Epithelial cell of prostate (primary cell): ENCODE data around the gene WIZ.

Experiments used
- DNase-seq: peaks from one replicate; pipeline ENCODE4 v3.0.0-alpha.2; 2011; ENCODE audit warnings: low read depth, low spot score
- H3K27ac ChIP-seq: fragments of 450-650 bp; 2 replicates; pipeline ENCODE4 v1.5.1; 2017; ENCODE audit warnings: mild to moderate bottlenecking

WIZ gene

DNA sequence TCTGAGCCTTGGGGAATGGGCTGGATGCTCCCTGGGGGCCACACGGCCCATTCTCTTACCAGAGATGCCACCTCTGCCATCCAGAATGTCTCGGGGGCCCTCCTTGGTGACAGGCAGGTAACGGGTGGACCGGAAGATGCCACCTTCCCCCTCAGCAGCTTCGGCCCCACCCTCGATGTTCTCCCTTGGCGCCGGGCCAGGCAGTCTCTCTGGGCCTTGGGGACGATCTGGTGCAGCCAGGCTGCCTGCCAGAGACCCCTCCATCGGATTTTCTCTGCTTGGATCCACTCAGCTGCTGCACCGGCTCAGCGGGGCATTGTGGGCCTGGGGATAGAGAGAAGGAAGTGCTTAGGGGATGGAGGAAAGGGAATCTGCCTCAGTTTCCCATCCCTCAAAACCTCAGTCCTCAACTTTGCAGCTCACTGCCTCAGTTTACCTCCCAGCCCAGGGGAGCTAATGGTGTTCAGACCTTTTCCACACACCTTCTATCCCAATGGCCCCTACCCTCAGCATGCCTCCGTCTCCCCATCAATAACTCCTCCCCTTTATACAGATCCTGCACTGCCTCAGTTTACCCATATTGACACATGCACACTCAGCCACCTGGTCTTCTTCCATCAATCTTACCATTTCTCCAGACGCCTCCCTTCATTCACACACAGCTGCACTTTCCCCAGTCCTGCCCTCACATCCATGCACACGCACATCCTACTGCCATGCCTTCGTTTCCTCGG lies 1.5 kb downstream of the WIZ start:
- DNase-seq = no peak

DNA sequence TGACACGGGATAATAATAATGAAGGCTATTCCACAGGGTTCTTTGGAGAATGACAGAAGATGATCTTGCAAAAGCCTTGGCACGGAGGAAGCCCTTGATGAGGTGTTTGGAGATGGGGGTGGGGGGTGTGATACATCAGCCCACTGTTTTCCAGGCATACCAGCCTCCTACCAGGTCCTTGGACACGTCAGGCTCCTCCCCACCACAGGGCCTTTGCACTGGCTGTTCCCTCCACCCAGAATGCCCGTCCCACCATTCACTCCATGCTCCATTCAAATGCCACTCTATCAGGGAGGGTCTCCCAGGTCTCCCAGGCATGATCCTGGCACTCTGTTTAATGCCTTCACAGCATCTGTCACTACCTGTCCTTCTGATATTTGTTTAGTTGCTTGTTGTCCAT lies 2.7 kb downstream of the WIZ start:
- no peak for DNase-seq
- H3K27ac ChIP-seq = no peak overlapping the region

More for the DNA sequence above, 1.5 kb downstream of the WIZ start:
- no peak overlapping the region for H3K27ac ChIP-seq

DNA sequence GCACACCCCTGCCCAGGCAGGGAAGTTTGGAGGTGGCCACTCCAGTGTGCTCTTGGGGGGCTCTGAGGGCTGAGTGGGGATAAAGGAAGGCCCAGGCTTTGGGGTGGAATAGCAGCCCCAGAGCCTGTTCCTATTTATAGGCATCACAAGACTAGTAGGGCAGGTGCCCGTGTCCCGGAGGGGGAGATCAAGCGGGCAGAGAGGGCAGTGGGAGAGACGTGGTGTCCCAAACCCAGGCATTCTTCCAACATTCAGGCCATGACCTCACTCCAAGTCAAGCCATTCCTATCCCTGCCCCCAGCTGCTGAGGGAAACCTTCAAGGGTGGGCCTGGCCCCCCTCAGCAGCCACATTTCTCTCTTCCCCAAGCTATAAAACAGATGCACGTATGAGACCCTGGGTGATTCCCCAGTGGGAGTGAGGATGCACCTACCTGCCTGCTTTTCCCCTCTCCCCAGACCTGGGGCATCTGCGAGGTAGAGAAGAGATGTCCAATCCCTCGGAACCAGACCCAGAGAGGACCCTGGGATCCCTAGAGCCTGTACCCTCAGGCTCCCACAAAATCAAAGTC lies 3.9 kb downstream of the WIZ start:
- no peak overlapping the region for H3K27ac ChIP-seq
- DNase-seq = no peak

DNA sequence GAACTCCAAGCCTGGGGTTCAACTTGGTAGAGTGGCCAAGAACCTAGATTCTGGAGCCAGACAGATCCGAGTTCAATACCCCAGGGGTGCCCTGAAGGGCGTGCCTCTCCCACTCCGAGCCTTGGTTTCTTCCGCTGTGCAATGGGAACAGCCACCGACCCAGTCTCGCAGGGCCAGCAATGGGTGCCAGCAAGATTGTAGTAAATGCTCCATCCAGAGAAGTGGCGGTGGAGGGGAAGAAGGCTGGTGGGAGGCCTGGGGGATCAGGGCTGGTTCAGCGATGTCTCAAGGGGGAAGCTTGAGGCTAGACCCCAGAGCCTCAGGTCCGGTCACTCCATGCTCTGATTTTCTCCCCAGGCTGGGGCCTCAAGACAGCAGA lies 4.5 kb downstream of the WIZ start:
- no peak for DNase-seq
- no peak overlapping the region for H3K27ac ChIP-seq

DNA sequence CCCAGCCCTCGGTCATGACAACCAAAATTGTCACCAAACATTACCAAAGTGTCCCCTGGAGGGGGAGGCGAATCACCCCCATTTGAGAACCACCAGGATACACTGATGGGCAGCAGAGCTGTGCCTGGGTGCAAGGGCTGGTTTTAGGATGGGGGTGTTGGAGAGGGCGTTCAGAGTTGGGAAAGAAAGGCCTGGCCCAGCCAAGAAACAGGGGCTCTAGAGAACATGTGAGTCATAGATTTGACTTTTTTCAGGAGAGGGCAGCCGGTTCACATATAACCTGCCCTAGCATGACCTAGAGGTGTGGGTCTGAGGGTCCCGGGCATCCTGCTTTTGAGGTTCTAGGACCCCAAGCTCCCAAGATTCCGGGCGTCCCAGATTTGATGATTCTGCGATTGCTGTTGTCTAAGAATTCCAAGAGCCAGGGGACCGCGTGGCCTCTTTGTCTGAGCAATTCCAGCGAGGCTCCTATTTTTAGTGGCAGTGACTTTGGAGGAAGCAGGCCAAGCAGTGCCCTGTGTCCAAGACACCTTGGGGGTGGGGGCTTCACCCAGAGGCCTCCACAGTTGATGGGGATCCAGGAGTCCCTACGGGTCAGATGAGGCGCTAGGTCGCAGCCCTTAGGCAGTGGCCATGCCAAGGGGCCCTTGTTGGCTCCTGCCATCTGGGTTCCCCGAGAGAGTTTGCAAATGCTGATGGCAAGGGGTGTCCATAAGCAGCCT lies 5.1 kb downstream of the WIZ start:
- H3K27ac ChIP-seq = no peak overlapping the region
- no peak for DNase-seq

DNA sequence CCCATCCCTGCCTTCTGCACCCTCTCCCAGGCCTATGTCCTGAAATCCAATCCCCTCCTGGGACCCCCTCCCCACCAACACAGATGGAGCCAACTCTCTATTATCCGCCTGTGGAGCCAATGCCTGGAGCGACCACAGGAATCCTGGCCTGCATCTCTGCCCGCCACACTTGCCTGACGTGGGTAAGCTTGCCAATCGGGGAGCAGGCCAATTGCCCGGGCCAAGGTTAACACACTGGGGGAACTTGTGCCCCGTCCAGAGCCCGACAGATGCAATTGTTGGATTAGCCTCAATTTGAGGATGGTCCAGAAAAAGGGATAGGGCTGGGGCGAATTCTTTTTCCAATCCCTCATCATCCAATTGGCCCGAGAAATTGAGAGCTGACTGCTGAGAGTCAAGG lies 5.9 kb downstream of the WIZ start:
- DNase-seq = no peak
- no peak overlapping the region for H3K27ac ChIP-seq

DNA sequence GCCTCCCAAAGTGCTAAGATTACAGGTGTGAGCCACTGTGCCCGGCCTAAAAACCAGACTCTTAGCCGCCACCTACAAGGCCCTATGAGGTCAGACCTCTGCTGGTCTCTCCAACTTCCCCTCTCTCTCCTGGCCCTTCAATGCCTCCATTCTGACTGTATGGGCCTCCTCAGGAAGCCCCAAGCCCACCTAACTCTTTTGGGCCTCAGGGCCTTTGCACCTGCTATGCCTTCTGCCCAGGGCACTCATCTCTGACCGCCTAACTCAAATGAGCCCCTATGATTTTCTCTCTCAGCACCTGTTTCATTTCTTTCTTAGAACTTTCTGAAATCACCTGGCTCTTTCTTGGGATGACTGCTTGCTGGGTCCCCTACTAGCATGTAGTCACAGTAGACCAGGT lies 6.4 kb downstream of the WIZ start:
- no peak overlapping the region for H3K27ac ChIP-seq
- no peak for DNase-seq

DNA sequence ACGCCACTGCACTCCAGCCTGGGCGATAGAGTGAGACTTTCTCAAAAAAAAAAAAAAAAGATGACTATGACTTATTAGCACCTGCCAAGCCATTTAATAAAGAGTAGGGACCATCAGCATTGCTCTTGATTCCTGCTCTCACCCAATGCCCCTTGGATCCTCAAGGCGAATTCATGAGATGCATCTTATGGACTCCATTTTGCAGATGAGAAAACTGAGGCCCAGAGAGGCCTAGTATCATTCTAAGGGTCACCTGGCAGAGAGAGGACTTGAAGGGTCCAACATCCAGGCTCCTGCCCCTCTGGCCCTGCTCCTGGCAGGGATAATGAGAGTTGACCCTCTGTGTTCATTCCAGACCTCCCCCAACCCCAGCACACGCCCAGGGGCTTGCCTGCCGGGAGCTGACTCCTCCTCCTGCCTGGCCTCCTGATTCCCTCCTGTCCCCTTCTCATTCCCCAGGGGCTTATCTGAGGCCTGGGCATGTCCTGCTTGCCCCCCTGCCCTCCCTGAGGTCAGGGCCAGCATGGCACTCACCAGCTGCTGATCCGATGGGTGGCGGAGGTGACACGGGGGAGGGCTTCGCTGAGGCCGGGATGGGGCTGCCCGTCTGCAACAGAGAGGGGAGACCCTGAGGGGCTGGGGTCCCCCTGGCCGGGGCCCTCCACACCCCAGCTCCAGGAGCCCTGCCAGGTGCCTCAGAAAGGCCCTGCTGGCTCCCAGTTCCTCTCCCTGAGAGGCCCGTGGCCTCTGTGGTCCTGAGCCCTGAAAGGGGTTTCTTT lies 7.4 kb downstream of the WIZ start:
- H3K27ac ChIP-seq = no peak overlapping the region
- DNase-seq = no peak

DNA sequence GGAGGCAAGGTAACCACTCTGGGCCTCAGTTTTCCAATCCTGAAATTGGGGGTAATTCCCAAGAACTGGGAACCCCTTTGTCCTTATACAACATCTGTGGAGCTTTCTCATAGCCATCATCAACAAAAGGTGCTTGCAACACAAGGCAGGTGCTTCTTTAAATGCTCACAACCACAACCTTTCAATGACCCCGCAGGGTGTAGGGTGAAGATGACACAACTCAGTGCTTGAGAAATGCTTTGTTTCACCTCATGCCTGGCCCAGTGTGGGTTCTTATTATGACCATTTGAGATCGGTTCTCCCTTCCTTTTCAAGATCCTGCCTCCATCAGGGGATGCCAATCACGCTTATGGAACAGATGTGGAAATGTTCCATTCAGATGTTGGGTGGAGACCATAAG lies 8.4 kb downstream of the WIZ start:
- no peak for DNase-seq
- no peak overlapping the region for H3K27ac ChIP-seq

DNA sequence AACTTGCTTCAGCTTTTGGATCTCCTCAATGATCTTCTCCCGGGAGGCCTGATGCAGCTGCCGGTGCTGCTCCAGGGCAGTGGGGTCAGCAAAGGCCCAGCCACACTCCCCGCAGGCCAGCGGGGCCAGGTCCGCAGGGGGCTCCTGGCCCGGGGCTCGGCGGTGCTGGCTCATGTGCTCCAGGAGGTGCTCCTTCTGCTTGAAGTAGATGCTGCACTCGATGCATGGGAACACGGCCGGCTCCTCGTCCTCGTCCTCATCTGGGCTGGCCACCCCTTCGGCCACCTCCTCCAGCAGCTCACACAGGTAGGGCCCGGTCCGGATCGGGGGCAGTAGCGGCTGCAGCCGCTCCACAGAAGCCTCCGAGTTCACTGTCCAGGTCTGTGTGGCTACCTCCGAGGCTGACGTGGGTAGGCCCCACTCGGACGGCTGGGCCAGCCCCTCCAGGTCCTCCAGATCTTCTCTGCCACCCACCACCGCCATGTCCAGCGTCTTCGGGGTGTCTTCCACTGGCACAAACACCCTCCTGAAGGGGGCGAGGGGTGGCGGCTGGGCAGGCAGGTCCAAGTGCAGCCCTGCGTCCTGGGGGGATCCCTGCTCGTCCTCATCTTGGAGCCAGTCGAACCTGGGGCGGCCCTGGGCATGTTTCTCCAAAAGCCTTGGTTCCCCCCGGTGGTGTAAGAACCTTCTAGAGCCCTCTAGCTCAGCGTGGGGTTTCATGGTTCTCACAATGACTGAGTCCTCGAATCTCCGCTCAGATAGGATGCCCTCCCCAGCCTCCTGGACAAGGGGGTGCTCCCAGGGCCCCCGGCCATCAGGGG lies 9.7 kb downstream of the WIZ start:
- DNase-seq = no peak
- H3K27ac ChIP-seq = no peak overlapping the region

DNA sequence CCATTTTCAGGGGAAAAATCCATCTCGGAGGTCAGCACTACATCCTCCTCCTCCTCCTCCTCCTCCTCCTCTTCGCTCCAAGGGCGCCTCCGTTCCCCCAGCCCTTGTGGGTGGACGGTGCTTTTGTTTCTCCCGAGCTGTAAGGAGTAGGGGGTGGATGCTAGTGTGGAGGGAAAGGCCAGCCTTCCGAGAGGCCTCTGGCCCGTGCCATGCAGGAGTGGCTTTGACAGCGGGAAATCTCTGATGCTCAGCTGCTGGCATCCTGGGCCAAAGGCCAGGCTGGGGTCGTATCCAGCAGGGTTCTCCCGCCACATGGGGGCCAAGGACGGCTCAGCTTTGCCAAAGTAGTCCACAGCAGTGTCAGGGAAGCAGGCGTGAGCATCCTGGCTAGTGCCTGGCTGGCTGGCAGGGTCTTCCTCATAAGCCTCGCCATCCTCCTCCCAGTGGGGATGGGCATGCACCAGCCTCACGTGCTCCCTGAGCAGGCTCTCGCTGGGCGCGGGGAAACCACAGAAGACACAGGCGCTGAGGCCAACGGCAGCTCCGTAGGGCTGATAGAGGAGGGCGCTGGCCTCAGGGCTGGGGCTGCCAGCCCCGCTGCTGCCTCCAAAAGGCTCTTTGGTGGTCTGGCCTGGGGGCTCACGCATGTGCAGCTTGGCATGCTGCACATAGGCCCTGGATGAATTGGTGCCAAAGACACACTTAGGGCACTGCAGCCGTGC lies 10.5 kb downstream of the WIZ start:
- DNase-seq = no peak
- no peak overlapping the region for H3K27ac ChIP-seq

DNA sequence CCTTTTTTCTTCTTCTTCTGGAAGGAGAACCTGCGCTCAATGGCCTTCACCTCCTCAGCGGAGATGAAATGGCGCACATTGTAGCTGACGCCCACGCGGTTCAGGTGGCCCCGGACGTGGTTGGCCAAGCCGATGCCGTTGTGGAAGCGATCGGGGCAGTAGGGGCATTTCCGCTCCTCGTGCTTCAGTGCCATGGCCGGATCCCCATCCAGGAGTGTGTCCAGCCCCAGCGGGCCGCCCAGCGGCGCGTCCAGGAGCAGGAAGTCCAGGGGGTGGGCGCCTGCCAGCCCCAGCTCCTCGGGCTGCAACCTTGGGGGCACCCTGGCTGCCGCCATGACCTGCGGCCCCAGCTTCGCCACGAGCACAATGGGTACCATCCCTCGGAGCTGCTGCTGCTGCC lies 11.2 kb downstream of the WIZ start:
- H3K27ac ChIP-seq = no peak overlapping the region
- DNase-seq = no peak

DNA sequence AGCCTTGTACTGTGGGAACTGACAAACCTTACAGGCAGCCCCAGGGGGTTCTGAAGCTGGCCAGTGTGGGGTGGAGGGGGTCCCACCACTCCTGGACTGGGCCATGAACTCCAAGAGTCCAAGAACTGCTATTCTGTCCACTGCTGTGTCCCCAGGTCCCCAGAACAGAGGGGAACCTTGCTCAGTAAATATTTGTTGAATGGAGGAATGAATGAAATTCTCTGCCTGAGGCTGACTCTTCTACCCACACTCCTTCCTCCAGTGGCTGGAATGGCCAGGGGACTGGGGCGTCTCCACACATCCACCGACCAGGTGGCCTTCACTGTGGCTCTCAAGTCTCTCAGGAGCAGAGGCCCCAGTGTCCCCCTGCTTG lies 11.6 kb downstream of the WIZ start:
- H3K27ac ChIP-seq = no peak overlapping the region
- DNase-seq = no peak

DNA sequence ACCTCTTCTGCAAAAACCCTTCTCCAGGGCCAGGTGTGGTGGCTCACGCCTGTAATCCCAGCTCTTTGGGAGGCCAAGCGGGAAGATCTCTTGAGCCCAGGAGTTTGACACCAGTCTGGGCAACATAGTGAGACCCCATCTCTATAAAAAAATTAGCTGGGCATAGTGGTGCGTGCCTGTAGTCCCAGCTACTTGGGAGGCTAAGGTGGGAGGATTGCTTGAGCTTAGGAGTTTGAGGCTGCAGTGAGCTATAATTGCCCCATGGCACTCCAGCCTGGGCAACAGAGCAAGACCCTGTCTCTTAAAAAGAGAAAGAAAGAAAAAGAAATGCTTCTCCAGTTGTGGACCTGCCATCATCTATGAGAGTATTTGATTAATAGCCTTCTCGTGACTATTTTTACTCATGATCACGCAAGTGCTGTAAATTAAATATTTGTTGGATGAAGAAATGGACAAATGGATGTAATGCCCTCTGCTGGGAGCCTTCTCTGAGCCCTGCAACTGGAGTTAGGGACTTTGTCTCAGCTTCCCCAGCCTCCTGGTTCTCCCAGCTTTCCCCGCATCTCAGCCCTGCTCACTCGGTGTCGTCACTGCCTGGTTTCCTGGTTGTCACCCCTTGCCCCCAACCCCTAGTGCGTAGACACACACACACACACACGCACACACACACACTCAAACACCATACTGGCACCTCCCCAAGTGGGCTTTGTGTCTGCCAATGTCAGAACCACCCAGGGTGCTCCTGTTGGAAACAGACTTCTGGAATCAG lies 12.2 kb downstream of the WIZ start:
- H3K27ac ChIP-seq = no peak overlapping the region
- no peak for DNase-seq

DNA sequence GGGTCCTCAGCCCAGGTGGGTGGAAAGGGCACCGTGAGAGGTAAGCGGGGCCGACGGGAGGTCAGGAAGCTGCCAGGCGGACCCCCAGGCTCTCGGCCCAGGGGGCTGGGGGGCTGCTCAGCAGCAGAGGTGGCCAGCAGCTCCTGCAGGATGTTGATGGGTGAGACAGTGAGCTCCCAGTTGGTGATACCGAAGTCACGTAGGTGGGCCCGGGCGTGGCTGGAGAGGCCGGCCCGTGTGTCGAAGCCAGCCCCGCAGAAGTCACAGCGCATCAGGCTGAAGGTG lies 13.0 kb downstream of the WIZ start:
- H3K27ac ChIP-seq = no peak overlapping the region
- DNase-seq = no peak

DNA sequence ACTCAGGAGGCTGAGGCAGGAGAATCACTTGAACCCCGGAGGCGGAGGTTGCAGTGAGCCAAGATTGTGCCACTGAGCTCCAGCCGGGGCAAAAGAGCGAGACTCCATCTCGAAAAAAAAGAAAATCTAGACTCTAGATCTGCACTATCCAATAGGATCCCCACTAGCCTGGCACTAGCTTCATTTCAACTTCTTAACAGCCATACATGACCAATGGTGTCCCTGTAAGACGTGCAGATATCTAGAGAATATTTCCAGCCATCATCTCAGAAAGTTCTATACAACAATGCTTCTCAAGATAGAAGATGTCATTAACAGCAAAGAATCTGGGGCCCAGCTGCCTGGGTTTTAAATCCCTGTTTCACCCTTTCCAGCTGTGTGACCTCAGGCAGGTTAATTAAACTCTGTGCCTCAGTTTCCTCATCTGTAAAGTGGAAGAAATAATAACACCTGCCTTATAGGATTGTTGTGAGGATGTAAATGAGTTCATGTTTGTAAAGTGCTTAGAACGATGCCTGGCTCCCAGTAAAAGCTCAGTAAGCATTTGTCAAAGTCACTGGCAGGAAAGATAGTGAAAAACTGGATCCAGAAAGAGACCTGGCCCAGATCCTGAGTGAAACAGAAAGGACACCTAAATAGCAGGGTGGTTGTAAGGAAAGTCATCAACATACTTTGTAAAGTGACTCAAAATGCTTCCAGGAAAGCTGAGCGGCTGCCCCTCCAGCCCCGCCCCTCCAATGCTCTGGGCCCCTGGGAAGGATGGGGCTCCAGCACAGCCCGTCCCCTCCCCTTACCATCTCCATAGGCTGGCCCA lies 13.5 kb downstream of the WIZ start:
- DNase-seq = no peak
- no peak overlapping the region for H3K27ac ChIP-seq

DNA sequence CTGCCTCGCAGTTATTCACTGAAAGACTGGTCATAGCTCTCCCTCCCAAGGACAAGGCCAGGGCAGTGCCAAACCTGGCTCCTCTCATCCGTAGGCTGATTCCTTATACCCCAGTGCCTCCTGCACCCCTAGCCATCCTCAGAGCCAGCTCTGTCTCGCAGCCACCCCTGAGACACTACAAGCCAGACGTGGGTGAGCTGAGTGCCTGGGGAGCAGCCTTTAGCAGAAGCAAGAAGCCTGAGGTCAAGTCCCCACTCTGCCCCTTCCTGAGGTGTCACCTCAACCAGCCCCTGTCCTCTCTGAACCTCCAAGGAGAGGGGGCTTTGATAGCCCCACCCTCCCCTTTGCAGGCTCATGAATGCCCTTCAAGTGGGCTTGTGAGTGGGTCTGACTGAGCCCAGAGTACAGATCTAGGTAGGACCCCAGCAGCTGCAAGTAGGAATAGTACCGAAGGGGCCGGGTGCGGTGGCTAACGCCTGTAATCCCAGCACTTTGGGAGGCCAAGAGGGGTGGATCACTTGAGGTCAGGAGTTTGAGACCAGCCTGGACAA lies 16.2 kb downstream of the WIZ start:
- DNase-seq = no peak
- H3K27ac ChIP-seq = no peak overlapping the region
